Mesenteric fat pad (tissue), 1 donor: Measurements from ENCODE around the gene LZTS2. TPM values are rescaled to one million over a fixed set of nuclear protein-coding genes. Genes with fewer than 3 reads are reported as not detected.
"Not testable (repeated sequence)": the region's sequence is repeated elsewhere in the genome, so short reads cannot be mapped to it uniquely, and the experiment has no call there.

Source experiments
- DNase-seq: peaks from one replicate; pipeline ENCODE4 v3.0.0-alpha.2; 2020; ENCODE audit warnings: low spot score
- long read RNA-seq: library from polyadenylated mRNA; unstranded; transcript quantifications from one replicate; pipeline ENCODE4 v2.0.0, GENCODE V29; 2020
- total RNA-seq: library from RNA; stranded (reverse); fragmentation: NEBNext Ultra II Directional; extraction: Animal tissue kit (Norgen Biotek cat#: 25700); gene quantifications from one replicate; pipeline ENCODE4 v1.2.1, GENCODE V29; 2021
- donor health status: DM: yes; HTN: yes; CAD: no.

Gene LZTS2, protein sequence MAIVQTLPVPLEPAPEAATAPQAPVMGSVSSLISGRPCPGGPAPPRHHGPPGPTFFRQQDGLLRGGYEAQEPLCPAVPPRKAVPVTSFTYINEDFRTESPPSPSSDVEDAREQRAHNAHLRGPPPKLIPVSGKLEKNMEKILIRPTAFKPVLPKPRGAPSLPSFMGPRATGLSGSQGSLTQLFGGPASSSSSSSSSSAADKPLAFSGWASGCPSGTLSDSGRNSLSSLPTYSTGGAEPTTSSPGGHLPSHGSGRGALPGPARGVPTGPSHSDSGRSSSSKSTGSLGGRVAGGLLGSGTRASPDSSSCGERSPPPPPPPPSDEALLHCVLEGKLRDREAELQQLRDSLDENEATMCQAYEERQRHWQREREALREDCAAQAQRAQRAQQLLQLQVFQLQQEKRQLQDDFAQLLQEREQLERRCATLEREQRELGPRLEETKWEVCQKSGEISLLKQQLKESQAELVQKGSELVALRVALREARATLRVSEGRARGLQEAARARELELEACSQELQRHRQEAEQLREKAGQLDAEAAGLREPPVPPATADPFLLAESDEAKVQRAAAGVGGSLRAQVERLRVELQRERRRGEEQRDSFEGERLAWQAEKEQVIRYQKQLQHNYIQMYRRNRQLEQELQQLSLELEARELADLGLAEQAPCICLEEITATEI
- 102 TPM for total RNA-seq
- long read RNA-seq, full-length matches to known transcripts: 40 of 90 reads
- long read RNA-seq, partial matches to known transcripts: 22 of 90 reads
- long read RNA-seq, other reads (novel, unspliced or antisense): 28 of 90 reads

DNA sequence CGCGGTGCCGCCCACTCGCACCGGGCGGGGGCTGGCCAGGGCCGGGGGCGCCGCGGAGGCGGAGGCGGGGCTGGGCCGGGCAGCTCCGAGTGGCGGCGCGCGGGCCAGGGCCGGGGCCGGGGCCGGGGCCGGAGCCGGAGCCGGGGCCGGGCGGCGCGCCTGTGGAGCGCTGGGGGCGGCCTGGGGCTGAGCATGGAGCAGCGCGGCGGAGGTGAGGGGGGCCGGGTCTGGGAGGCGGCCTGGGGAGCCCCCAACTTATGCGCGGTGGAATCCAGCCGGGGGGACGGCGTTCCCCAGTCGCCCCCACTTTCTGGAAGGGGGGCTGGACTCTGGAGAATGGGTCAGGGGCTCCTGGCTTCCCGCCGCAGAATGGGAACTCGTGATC lies at the start of gene LZTS2:
TSS of gene LZTS2 (plus strand) at position 67 of the 385 bp plus-strand sequence. CDS start 2,731 bp downstream, outside the sequence.
- no peak for DNase-seq

DNA sequence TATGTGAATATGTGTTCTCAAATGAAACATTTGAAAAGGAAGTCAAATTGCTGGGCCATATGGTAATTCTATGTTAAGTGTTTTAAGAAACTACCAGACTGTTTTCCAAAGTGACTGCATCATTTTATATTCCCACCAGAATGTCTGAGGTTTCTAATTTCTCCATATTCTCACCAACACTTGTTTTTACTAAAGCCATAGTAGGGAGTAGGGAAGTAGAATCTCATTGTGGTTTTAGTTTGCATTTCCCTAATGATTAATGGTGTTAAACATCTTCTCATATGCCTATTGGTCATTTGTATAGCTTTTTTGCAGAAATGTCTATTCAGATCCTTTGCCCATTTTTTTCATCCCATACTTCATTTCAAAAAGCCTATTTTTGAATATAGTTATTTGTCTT lies 39.4 kb upstream of the LZTS2 start:
- DNase-seq: no peak

DNA sequence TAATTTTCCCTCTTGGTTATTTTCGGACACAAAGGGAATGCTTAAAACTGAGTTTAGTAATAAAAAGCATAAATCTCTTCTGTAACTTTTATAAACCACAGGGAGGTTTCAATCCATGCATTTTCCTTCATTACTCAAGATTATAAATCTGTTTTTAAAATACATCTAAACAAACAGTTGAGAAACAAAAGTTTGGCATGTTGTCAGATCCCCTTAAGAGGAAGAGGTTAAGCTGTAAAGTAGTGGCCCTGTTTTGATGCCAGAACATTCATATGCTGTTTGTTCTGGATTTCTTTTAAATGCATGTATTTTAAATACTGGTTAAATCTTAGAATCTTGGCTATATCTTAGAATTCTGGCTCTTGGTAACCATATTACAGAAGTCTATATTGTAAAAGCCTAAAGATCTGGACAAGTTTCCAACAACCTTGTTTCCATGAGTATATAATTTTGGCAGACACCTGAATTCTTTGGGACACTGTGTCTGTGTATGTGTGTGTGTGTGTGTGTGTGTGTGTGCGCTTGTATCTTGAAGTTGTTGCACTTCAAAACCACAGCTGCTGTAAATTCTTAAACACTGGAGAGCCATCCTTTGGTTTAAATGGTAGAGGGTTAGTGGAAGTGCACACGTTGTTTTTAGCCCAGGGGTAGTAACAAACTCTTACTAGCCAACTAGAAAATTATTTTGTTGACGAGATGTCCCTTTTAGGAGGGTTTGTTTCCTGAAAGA lies 37.1 kb upstream of the LZTS2 start:
- no peak for DNase-seq

DNA sequence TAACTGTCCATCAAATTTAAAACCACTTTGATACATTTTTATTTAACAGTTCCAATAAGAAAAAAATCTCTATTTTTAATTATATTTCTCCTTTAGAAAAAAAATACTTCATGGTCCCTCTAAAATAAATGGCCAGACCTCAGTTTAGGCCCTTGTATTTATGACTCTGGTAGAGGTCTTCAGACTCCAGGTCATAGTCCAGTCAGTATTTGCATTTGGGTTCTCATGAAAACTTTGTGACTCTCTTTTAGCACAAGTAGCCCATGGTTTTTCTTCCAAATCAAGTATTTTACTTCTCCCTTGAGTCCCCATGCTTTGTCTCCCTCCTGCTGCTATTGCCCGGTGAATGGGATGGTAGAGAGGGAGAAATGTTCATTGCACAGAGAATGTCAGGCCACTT lies 35.8 kb upstream of the LZTS2 start:
- no peak for DNase-seq

DNA sequence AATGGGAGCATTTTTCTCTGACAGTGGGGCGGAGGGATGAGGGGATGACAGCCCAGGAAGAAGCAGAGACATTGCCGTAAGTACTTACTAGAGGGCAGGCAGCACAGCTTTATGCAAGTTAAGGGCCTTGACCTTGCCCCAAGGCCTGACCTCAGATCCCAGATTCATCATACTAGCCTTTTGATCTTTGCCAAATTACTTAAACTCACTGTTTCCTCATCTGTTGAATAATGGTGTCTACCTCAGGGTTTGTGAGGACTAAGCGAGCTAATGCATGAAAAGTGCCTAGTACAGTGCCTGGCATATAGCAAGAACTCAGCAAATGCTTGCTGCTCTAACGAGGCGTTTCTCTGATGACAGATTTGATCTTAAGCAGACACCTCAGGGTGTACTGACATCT lies 33.8 kb upstream of the LZTS2 start:
- DNase-seq: no peak

DNA sequence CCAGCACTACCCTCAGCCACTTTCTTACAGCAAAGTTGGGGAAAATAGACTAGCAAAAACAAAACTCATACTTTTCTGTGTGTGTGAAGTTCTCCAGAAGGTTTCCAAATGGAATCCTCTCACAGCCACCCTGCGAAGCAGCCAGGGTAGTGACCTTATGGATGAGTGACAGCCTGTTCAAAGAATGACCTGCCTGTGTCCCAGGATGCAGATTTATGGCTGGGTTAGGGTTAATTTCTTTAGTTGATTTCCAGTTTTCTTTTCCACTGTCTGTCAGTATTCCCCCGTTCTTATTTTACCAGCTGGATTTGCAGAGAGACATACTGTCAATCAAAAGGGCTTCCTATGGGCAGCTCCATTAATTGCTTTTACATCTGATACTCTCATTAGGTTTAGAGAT lies 32.7 kb upstream of the LZTS2 start:
- DNase-seq: no peak

DNA sequence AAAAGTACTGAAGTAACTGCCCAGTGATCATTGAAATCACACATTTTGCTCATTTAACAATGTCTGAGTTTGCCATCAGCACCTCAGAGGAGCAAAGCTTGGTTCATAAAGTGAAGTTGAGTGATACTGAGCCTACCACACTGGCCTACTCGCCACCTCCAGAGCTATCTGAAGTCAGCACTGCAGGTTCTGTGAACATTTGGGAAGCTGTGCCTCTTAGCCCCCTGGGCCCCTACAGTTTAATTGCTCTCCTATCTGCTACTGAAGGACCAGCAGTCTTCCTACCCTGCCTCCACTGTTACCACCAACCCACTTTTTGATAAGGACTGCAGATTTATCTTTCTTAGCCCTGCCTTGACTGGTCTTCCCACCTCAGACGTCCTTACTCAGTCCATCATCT lies 32.3 kb upstream of the LZTS2 start:
- no peak for DNase-seq

DNA sequence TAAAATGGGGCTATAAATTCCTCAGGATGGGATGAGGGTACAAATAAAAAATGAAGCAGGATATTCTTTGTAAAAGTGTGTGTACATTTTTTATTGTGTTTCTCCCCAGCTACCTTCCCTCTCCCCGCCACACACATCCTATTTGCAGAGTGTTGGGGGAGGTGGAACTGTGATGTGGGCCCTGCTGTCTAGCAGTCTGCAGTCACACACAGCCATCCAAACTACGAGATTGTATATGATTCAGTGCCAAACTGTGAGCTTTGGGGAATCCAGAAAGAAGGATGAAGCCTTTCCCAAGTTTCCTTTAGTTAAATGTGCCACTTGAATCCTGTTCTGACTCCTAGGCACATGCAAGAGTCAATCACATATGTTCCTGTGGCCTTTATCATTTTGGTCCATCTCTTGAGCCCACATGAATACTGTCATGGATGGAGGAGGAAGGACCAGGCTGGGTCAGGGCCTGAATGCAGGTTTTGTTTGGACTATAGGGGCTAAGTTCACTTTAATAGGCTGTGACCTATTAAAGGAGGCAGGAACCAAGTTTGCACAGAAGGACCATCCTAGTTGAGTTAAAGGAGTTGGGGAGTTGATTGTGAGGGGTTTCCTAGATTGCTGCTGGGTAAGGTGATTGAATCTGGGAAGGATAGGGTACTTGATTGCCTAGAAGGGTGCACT lies 31.4 kb upstream of the LZTS2 start:
- no peak for DNase-seq

DNA sequence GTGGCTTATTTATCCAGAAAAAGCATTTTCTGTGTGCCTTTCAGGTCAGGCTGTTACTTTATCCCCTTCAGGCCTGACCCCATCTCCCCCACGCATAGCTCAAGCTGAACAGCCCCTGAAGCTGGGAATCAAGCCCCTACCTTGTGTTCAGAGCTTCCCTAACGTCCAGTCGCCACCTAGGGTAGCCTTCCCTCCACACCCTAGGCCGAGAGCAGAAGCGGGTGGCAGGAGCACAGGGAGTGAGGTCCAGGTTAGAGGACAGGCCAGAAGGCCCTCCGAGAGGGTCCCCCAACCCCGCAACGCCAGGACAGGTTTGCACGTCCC lies 30.8 kb upstream of the LZTS2 start:
- DNase-seq: no peak

DNA sequence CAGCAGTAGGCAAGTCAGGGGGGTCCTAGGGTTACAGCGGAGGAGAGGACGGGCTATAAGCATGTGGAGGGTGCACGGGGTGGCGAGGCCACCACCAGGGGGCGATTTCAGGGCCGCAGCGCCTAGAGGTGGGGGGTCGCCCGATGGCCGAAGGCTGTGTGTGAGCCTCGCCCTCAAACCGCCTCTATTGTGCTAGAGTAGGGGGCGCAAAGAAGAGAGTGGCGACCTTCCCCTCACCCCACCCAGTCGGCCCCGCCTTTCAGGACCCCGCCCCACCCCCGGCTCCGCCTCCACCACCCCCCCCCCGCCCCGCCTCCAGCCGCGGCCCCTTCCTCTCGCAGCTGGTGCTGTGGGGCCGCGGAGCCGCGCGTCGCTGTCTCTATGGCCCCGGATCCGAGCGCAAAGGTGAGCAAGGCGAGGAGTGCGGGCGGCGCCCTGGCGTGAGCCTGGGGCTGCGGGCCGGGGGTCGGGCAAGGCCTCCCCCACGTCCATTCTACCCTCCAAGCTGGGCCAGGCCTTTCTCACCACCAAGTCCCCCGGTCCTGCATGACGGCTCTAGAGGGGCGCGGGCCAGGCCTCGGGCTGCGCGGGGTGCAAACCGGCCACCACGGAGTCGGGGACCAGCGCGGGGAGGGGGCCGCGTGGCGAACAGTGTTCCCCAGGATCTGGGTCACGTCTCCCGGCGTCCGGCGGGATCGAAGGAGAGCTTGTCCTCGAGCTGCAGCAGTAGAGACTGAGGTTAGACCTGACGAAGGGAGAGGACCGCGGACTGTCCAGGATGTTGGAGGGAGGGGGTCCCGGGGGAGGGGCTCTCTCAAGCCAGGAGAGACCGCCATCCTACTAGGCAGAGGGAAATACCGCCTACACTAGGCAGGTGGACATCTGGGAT lies 30.2 kb upstream of the LZTS2 start, which contains the start of gene SEMA4G:
TSS of gene SEMA4G (plus strand) at position 318 of the 889 bp plus-strand sequence. CDS start 3,409 bp downstream, outside the sequence.
- DNase-seq: peak; percentile 90

DNA sequence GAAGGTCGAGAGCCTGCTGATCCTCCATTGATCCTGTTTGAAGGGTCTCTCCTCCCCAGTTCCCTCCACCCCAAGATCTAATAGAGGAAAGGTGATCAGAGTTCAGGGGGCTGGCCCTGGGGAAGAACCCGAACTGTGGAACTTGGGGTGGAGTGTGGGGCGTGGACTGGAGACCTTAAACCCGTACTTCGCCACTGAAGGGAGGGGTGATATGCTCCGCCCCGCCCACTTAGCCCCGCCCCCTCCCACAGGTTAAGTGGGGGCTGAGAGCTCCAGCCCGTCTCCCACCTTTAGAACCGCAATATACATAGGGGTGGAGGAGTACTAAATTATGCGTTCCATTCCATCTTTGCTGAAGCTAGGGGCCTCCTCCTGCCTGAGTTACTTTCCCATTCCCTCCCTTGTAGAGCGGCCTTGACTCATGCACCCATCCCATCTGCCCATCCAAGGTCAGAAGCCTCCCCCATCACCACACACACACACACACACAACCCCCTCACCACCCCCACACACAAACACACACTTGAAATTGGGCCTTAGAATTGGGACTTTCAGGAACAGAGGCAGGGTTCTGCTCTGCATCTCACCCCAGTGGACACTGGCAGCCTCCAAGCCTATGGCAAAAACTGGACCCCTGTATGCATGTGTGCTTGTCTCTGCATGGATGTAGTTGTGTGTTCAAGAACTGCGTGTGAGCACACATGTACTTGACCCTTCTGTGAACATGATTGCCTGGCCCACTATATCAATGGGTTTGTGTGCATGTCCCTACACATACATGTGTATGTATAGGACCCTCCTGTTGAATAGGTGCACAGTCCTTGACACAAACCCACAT lies 29.3 kb upstream of the LZTS2 start:
- peak; percentile 84 for DNase-seq

DNA sequence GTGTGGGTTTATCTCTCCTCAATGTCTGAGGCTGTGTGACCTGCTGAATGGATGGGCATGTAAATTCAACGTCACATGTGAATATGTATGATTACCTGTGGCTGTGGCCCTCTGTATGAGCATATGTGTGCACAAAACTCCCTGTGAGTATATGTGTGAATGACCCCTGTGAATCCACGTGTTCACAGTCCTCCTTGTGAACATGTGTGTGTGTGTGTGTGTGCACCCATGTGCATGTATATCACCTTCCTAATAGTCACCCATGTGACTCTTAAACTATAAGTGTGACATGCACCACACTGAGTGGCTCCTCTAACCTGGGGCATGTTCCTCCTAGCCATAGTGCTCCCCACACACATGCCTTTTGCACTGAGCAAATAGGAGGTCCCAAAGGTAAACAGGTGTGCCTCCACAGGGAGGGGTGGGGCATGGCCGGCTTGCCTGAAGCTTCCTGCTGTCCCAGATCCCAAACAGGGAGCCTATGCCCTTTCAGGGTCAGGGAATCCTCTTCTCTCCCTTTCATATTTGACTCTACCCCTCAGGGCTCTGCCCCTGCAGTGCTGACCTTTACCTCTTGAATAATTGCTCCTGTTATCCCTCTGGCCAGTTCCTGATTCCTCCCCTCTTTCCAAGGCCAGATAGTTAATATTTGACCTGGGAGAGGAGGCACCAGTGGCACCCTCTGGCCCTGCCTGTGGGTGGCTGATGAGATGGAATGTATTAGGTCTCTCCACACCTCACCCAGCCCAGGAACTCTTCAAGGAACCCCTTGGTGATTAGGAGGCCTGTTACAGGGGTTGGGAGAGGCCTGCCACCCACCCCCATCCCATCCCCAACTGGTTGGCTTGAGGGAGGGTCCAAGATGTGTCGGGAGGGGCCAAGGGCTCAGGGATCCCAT lies 28.4 kb upstream of the LZTS2 start:
- peak; percentile 65 for DNase-seq

DNA sequence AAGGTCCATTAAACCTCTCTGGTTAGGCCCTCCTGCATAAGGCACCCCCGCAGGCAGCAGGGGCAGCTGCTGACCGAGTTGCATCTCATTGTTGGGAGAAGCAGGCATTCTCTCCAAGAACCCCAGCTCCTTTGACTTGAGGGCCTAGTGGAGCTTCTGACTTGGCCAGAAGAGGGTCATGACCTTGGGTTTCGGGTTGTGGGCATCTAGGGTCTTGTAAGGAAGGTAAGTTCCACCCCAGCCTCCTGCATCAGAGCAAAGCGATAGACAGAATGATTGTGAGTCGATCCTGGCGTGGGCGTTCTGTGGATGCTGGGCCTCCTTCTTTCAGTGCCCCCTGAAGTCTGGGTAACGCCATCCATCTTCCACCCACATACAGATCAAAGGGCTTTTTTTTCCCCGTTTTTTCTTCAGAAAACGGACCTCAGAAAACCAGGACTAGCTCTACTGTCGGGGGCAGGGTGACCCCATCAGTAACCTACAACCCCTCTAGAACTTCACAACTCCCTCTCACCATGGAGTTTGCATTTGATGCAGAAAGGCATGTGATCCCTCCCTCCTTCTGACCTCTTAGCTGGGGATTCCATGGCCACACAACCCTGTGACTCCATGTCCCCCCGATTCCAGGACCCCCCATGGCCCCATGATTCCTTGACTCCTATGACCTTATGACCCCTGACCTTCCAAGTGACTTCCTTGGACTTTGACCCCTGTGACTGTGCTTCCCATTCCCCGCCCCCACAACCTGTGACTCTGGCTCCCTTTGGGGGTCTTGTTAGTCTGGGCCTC lies 27.3 kb upstream of the LZTS2 start:
- DNase-seq: peak; percentile 72

DNA sequence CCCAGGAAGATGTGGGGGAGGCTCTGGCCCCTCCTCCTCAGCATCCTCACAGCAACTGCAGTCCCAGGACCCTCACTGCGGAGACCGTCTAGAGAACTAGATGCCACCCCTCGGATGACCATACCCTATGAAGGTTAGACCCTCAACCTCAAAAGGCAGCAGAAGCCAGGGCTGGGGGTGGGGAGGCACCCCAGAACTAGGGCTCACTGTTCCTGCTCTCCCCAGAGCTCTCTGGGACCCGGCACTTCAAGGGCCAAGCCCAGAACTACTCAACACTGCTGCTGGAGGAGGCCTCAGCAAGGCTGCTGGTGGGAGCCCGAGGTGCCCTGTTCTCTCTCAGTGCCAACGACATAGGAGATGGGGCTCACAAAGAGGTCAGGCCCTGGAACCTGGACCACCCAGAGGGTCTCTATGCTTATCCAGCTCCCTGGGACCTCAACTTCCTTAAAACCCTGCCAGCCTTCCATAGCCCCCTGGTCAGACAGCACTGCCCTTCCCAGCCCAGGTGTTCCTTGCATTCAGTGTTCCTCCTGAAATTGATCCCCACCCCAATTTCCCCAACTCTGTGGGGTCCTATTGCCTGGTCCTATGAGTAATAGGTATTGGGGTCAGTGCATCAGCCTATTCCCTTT lies 26.6 kb upstream of the LZTS2 start:
- peak; percentile 72 for DNase-seq

DNA sequence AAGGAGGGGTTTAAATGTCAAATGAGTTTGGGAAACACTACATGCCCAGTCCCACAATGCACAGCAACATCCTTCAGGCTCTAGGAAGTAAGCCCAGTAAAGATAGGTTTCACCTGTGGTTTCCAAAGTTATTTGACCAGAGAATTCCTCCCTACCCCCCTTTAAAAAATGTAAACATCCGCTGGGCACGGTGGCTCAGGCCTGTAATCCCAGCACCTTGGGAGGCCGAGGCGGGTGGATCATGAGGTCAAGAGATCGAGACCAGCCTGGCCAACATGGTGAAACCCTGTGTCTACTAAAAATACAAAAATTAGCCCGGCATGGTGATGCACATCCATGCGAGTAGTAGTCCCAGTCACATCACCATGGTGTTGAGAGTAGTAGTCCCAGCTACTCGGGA lies 24.2 kb upstream of the LZTS2 start:
- DNase-seq: not testable (repeated sequence)

DNA sequence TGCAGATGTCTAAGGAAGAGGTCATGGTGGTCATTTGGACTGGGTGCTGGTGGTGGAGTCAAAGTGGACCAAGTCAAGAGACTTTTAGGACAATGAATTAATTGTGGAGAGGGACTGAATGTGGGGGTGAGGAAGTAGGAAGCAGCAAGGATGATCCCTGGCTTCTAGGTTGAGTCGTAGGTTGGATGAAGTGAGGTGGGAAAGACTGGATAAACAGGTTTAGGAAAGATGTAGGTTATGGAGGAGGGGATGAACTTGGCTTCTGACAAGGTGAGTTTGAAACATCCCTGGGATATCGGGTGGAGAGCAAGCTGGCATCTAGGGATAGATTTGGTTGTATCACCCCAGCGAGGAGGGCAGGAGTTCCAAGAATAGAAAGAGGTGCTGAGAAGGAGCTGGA lies 22.7 kb upstream of the LZTS2 start:
- peak; percentile 24 for DNase-seq

DNA sequence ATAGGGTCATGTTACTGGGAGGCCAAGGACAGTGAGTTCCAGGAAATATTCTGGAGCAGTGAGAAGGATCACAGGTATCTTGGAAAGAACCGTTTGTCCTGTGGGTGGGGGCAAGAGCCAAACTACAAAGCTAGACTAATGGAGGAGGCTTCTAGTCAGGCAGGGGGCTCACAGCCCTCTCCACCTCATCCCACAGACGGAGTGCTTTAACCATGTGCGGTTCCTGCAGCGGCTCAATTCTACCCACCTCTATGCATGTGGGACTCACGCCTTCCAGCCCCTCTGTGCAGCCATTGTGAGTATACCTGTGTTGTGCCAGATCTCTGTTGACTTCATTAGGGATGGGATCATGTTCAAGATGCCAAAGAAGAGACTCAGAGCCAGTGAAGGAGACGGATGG lies 22.2 kb upstream of the LZTS2 start:
- DNase-seq: peak; percentile 49
